SK-MEL-5 (cell line): Measurements from ENCODE around the gene GABRR2. TPM values are rescaled to one million over a fixed set of nuclear protein-coding genes. Genes with fewer than 3 reads are reported as not detected.
A peak's percentile ranks its signal among the peaks of the same experiment; 100 is the strongest.
"Not testable (repeated sequence)": the region's sequence is repeated elsewhere in the genome, so short reads cannot be mapped to it uniquely, and the experiment has no call there.

ENCODE experiments used
- DNase-seq: peaks from one replicate; pipeline ENCODE4 v3.0.0-alpha.2; 2016; ENCODE audit warnings: low read depth, low spot score
- in situ Hi-C: cut with HindIII; loops from 2 replicates; pipeline ENCODE4 v1.10.0; 2016; ENCODE audit warnings: low sequenced_read_pairs, high pct_unique_total_duplicates, low pct_unique_long_range_greater_than_20kb
- total RNA-seq: library from RNA; depleted of rRNA; stranded (reverse); fragments of >200 nt; shearing (Covaris generic); gene quantifications from 2 replicates; pipeline ENCODE4 v1.2.3, GENCODE V29; 2014

The GABRR2 gene
- total RNA-seq, 1 experiment from 2014 or later: not detected

GRCh38 chr6:89251170-89251569 is 63.9 kb downstream of the GABRR2 start:
- in situ Hi-C loops: no loop called here

GRCh38 chr6:89250239-89250638 is 64.9 kb downstream of the GABRR2 start:
- peak; percentile 11 for DNase-seq
- in situ Hi-C loops: no loop called here

More at GRCh38 chr6:89251170-89251569, 63.9 kb downstream of the GABRR2 start:
- DNase-seq: no peak

GRCh38 chr6:89244241-89244985 is 70.7 kb downstream of the GABRR2 start:
- DNase-seq: no peak
- in situ Hi-C loops: no loop called here

GRCh38 chr6:89243331-89243629 is 71.8 kb downstream of the GABRR2 start:
- in situ Hi-C loops: no loop called here
- no peak for DNase-seq

GRCh38 chr6:89242574-89243330 is 72.3 kb downstream of the GABRR2 start:
- in situ Hi-C loops: no loop called here

GRCh38 chr6:89239338-89239737 is 75.8 kb downstream of the GABRR2 start:
- peak; percentile 56 for DNase-seq
- in situ Hi-C loops: no loop called here

More at GRCh38 chr6:89242574-89243330, 72.3 kb downstream of the GABRR2 start:
- peak; percentile 74 for DNase-seq

- in situ Hi-C loops: no loop called here
- no peak for DNase-seq
Observed at GRCh38 chr6:89237158-89237557, 77.9 kb downstream of the GABRR2 start.

- in situ Hi-C loops, DNase-seq: not testable (repeated sequence)
Observed at GRCh38 chr6:89233605-89234004, 81.5 kb downstream of the GABRR2 start.

- in situ Hi-C loops: no loop called here
- no peak for DNase-seq
Observed at GRCh38 chr6:89222712-89223039, 92.4 kb downstream of the GABRR2 start.

GRCh38 chr6:89221971-89222711 is 93.0 kb downstream of the GABRR2 start:
- in situ Hi-C loops: no loop called here
- DNase-seq: no peak

GRCh38 chr6:89221129-89221528 is 94.0 kb downstream of the GABRR2 start:
- no peak for DNase-seq
- in situ Hi-C loops: no loop called here

- DNase-seq: no peak
- in situ Hi-C loops: no loop called here
Observed at GRCh38 chr6:89217299-89217910, 97.7 kb downstream of the GABRR2 start, which contains the start of gene GABRR1. Gene GABRR1 (minus strand): TSS chr6:89217358. CDS start chr6:89217322, 36 bp downstream.

- in situ Hi-C loops: no loop called here
- no peak for DNase-seq
Observed at GRCh38 chr6:89216411-89216810, 98.7 kb downstream of the GABRR2 start.

GRCh38 chr6:89215391-89215790 is 99.7 kb downstream of the GABRR2 start:
- in situ Hi-C loops: no loop called here

GRCh38 chr6:89214197-89214596 is 100.9 kb downstream of the GABRR2 start:
- in situ Hi-C loops: no loop called here
- no peak for DNase-seq

More at GRCh38 chr6:89215391-89215790, 99.7 kb downstream of the GABRR2 start:
- no peak for DNase-seq

- in situ Hi-C loops: no loop called here
- DNase-seq: no peak
Observed at GRCh38 chr6:89212472-89212871, 102.6 kb downstream of the GABRR2 start.

- in situ Hi-C loops: no loop called here
- no peak for DNase-seq
Observed at GRCh38 chr6:89209457-89209856, 105.6 kb downstream of the GABRR2 start.

GRCh38 chr6:89208551-89208950 is 106.5 kb downstream of the GABRR2 start:
- DNase-seq: no peak
- in situ Hi-C loops: no loop called here
